Neuronal stem cell (in vitro differentiated cells): ENCODE measurements around the gene PLCH2.
A peak's percentile ranks its signal among the peaks of the same experiment; 100 is the strongest.
"Not testable (repeated sequence)": the region's sequence is repeated elsewhere in the genome, so short reads cannot be mapped to it uniquely, and the experiment has no call there.

Experiments
- DNase-seq: peaks from one replicate; pipeline ENCODE4 v3.0.0-alpha.2; 2013; ENCODE audit warnings: low spot score
- H2AFZ ChIP-seq: one replicate; pipeline ENCODE4 v1.6.1; 2013; ENCODE audit warnings: mild to moderate bottlenecking, low read length, inconsistent platforms
- H2AK5ac ChIP-seq: 2 replicates; pipeline ENCODE4 v1.6.1; 2013; ENCODE audit warnings: low read depth, mild to moderate bottlenecking, inconsistent platforms, low read length, moderate library complexity, mixed read lengths
- H2BK120ac ChIP-seq: 2 replicates; pipeline ENCODE4 v1.6.1; 2013; ENCODE audit warnings: low read depth, mild to moderate bottlenecking, inconsistent platforms, low read length, moderate library complexity, mixed read lengths
- H2BK12ac ChIP-seq: one replicate; pipeline ENCODE4 v1.6.1; 2013; ENCODE audit warnings: low read length, inconsistent platforms
- H2BK15ac ChIP-seq: 2 replicates; pipeline ENCODE4 v1.6.1; 2013; ENCODE audit warnings: mild to moderate bottlenecking, low read length, inconsistent platforms, mixed read lengths
- H2BK5ac ChIP-seq: one replicate; pipeline ENCODE4 v1.6.1; 2013; ENCODE audit warnings: inconsistent platforms, mild to moderate bottlenecking, low read length, moderate library complexity
- H3K14ac ChIP-seq: one replicate; pipeline ENCODE4 v1.6.1; 2013; ENCODE audit warnings: low read length, inconsistent platforms
- H3K18ac ChIP-seq: 2 replicates; pipeline ENCODE4 v1.6.1; 2013; ENCODE audit warnings: low read length, inconsistent platforms
- H3K23ac ChIP-seq: 2 replicates; pipeline ENCODE4 v1.6.1; 2013; ENCODE audit warnings: low read depth, mild to moderate bottlenecking, mixed read lengths, low read length, inconsistent platforms; ENCODE audit not compliant: poor library complexity
- H3K27ac ChIP-seq: replicated peaks from 3 replicates; pipeline ENCODE4 v1.5.1; 2013; ENCODE audit warnings: low read length, inconsistent platforms
- H3K27me3 ChIP-seq, 3 experiments: 2 replicates each; pipeline ENCODE4 v1.6.1; 2013; ENCODE audit warnings: low read length in 3 of 3, mild to moderate bottlenecking in 2 of 3, inconsistent platforms in 1 of 3, low read depth in 1 of 3, mixed read lengths in 1 of 3, moderate library complexity in 1 of 3; ENCODE audit not compliant: control insufficient read depth in 3 of 3, insufficient read depth in 3 of 3
- H3K36me3 ChIP-seq, 2 donors: replicated peaks in 1 of 2; 2 replicates each; pipeline ENCODE4 v1.6.1; 2013; ENCODE audit warnings: low read length in 2 of 2; ENCODE audit not compliant: control insufficient read depth in 2 of 2, insufficient read depth in 2 of 2
- H3K4ac ChIP-seq: 2 replicates; pipeline ENCODE4 v1.6.1; 2013; ENCODE audit warnings: inconsistent platforms, mild to moderate bottlenecking, low read length, moderate library complexity
- H3K4me1 ChIP-seq, 2 donors: 1 replicate in 1 of 2; 2 replicates in 1 of 2; pipeline ENCODE4 v1.6.1; 2013; ENCODE audit warnings: low read length in 2 of 2, low read depth in 1 of 2; ENCODE audit not compliant: control insufficient read depth in 2 of 2, insufficient read depth in 1 of 2
- H3K4me2 ChIP-seq: one replicate; pipeline ENCODE4 v1.6.1; 2013; ENCODE audit warnings: mild to moderate bottlenecking, low read length, inconsistent platforms; ENCODE audit not compliant: insufficient read depth, poor library complexity, severe bottlenecking
- H3K4me3 ChIP-seq, 2 donors: 2 replicates each; pipeline ENCODE4 v1.5.1; 2013; ENCODE audit warnings: low read length in 2 of 2, mild to moderate bottlenecking in 2 of 2, inconsistent platforms in 1 of 2, moderate library complexity in 1 of 2
- H3K79me1 ChIP-seq: one replicate; pipeline ENCODE4 v1.6.1; 2013; ENCODE audit warnings: low read depth, mild to moderate bottlenecking, inconsistent platforms, low read length, moderate library complexity
- H3K9ac ChIP-seq: one replicate; pipeline ENCODE4 v1.6.1; 2013; ENCODE audit warnings: mild to moderate bottlenecking, low read depth, low read length, inconsistent platforms; ENCODE audit not compliant: poor library complexity
- H3K9me3 ChIP-seq, 2 donors: replicated peaks in 1 of 2; 2 replicates each; pipeline versions ENCODE3 to v1.6.1; 2013; ENCODE audit warnings: low read length in 2 of 2, mild to moderate bottlenecking in 2 of 2, inconsistent platforms in 1 of 2, low read depth in 1 of 2, mixed read lengths in 1 of 2, moderate library complexity in 1 of 2; ENCODE audit not compliant: control insufficient read depth in 2 of 2, insufficient read depth in 1 of 2
- H4K8ac ChIP-seq: one replicate; pipeline ENCODE4 v1.6.1; 2013; ENCODE audit warnings: low read depth, mild to moderate bottlenecking, inconsistent platforms, low read length, moderate library complexity
- H4K91ac ChIP-seq: one replicate; pipeline ENCODE4 v1.6.1; 2013; ENCODE audit warnings: low read length, low read depth, mild to moderate bottlenecking, inconsistent platforms; ENCODE audit not compliant: poor library complexity
- WGBS, 2 donors: extraction: QIAGEN DNeasy Blood & Tissue Kit; methylation state at CpG; one replicate each; pipeline ENCODE4 v1.1.7; 2013; ENCODE audit warnings: missing lambda C conversion rate in 2 of 2, mixed read lengths in 1 of 2; ENCODE audit not compliant: insufficient read length in 2 of 2, insufficient replicate concordance in 1 of 2; ENCODE audit errors: extremely low coverage in 2 of 2; 5-methylcytosine and 5-hydroxymethylcytosine counted together

The PLCH2 gene

DNA sequence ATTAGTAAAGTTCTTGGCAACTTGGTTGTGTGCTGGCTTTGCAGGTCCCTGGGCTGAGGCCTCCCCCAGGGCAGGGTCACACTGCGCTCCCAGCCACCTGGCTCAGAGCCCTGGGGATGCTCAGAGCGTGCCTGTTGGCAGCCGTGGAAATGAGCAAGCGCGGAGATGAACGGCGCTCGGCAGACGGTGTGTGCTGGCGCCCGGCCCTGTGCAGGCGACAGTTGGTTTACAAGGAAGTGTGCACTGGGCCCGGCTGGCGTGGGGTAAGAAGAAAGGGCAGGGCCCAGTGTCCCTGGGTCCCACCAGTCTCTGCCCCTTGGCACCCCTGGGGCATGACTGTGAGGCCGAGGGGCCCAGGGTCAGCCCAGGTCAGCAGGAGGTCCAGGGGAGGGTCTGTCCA, 38.1 kb upstream of the PLCH2 start:
- Histone ChIP-seq H3K4me2 (no peak overlapping the region), H3K4me1 (peaks cover 4 to 5% of the 10 kb centered on the region in 2 donors), H3K14ac (peak overlapping the region; percentile 8), H3K36me3 (no peaks in the 10 kb centered on the region), H3K79me1 (peaks cover 4% of the 10 kb centered on the region), H2BK15ac (peak overlapping the region; percentile 92), H2BK12ac (peak overlapping the region; percentile 14), H3K4me3 (no peak overlapping the region), H4K8ac (no peak overlapping the region), H3K9me3 (no peaks in the 10 kb centered on the region), H3K9ac (peak overlapping the region; percentile 60), H4K91ac (no peak overlapping the region), H3K27ac (no peak overlapping the region), H2AK5ac (peak overlapping the region; percentile 97), H2BK5ac (peak overlapping the region; percentile 82), H2AFZ (no peak overlapping the region), H3K27me3 (peaks cover 0 to 79% (median 8%) of the 10 kb centered on the region in 3 experiments), H3K4ac (peak overlapping the region; percentile 37), H3K23ac (peak overlapping the region; percentile 89), H3K18ac (peak overlapping the region; percentile 80), H2BK120ac (peak overlapping the region; percentile 96)
- no peak for DNase-seq
- no CpG with 5 or more reads among the region's 15 CpGs for WGBS, 2 donors

DNA sequence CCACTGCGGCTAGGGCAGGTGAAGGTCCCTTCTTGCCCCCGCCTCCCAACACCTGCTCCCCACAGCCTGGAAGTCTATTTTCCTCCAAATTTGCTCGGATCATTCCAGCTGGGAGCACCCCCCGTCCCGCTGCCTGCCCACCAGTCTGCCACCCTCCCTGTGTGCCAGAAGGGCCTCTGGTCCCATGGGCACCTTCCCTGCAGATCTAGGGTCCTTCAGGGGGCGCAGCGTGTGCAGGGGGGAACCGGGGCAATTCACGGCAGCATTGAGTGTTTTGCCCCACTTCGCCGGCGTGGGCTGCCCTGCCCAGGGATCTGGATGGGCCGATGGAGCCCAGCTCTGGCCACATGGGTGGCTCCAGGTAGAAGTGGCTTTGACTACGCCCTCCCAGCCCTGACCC, 37.4 kb upstream of the PLCH2 start:
- H2BK5ac ChIP-seq: peak overlapping the region; percentile 82
- H3K4me3 ChIP-seq: no peak overlapping the region
- peak overlapping the region; percentile 89 for H3K23ac ChIP-seq
- DNase-seq: no peak
- H2AK5ac ChIP-seq: peak overlapping the region; percentile 97
- H2BK12ac ChIP-seq: peak overlapping the region; percentile 14
- H3K9me3 ChIP-seq: no peaks in the 10 kb centered on the region
- H3K4me2 ChIP-seq: no peak overlapping the region
- peaks cover 3 to 5% of the 10 kb centered on the region in 2 donors for H3K4me1 ChIP-seq
- no peak overlapping the region for H3K4ac ChIP-seq
- peak overlapping the region; percentile 23 for H4K8ac ChIP-seq
- peaks cover 4% of the 10 kb centered on the region for H3K79me1 ChIP-seq
- no peak overlapping the region for H4K91ac ChIP-seq
- no CpG with 5 or more reads among the region's 14 CpGs for WGBS, 2 donors
- H2BK15ac ChIP-seq: peak overlapping the region; percentile 92
- H3K36me3 ChIP-seq: no peaks in the 10 kb centered on the region
- no peak overlapping the region for H3K27ac ChIP-seq
- H3K9ac ChIP-seq: peak overlapping the region; percentile 44
- H3K27me3 ChIP-seq: peaks cover 0 to 78% (median 10%) of the 10 kb centered on the region in 3 experiments
- peak overlapping the region; percentile 80 for H3K18ac ChIP-seq
- H2BK120ac ChIP-seq: peak overlapping the region; percentile 96
- no peak overlapping the region for H2AFZ ChIP-seq
- peak overlapping the region; percentile 56 for H3K14ac ChIP-seq

DNA sequence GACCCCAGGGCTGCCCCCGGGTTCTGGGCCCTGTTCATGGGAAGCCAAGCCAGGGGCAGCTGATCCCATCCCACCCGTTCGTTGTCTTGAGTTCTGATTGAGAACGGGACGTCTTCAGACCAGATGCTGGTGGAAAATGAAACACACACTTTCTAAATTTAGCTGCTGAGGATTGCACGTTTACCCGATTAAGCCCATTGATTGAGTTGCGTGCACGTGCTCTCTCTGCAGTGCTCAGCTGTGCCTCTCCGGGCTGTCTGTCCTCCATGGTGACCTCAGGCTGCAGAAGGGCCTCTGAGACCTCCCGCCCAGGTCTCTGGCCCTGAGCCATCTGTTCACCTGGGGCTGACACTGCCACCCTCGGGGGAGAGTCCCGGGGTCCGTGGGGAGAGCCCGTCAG, 36.7 kb upstream of the PLCH2 start:
- H2AK5ac ChIP-seq: peak overlapping the region; percentile 90
- no peak overlapping the region for H4K91ac ChIP-seq
- DNase-seq: no peak
- no peaks in the 10 kb centered on the region for H3K9me3 ChIP-seq
- peak overlapping the region; percentile 82 for H3K14ac ChIP-seq
- no peak overlapping the region for H2BK12ac ChIP-seq
- no peak overlapping the region for H3K9ac ChIP-seq
- H4K8ac ChIP-seq: no peak overlapping the region
- H2AFZ ChIP-seq: no peak overlapping the region
- H3K18ac ChIP-seq: peak overlapping the region; percentile 38
- peak overlapping the region; percentile 55 for H3K23ac ChIP-seq
- H3K27me3 ChIP-seq: peaks cover 0 to 77% (median 14%) of the 10 kb centered on the region in 3 experiments
- no peaks in the 10 kb centered on the region for H3K36me3 ChIP-seq
- H3K79me1 ChIP-seq: peaks cover 6% of the 10 kb centered on the region
- H2BK120ac ChIP-seq: no peak overlapping the region
- no CpG with 5 or more reads among the region's 15 CpGs for WGBS, 2 donors
- H3K4me2 ChIP-seq: no peak overlapping the region
- H3K27ac ChIP-seq: no peak overlapping the region
- no peak overlapping the region for H3K4me3 ChIP-seq
- H3K4me1 ChIP-seq: peaks cover 3 to 9% of the 10 kb centered on the region in 2 donors
- peak overlapping the region; percentile 96 for H2BK5ac ChIP-seq
- H3K4ac ChIP-seq: no peak overlapping the region
- H2BK15ac ChIP-seq: peak overlapping the region; percentile 98

DNA sequence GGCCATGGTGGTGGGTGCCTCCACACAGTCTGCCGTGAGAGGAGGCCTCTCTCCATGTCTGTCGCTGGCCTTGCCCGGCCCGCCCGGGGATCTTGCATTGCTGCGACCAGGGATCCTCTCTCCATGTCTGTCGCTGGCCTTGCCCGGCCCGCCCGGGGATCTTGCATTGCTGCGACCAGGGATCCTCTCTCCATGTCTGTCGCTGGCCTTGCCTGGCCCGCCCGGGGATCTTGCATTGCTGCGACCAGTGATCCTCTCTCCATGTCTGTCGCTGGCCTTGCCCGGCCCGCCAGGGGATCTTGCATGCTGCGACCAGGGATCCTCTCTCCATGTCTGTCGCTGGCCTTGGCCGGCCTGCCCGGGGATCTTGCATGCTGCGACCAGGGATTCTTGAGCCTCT, 35.7 kb upstream of the PLCH2 start:
- H3K79me1 ChIP-seq, H2BK120ac ChIP-seq, H3K18ac ChIP-seq, H4K8ac ChIP-seq, H3K9me3 ChIP-seq, DNase-seq, H3K27ac ChIP-seq, H3K4me2 ChIP-seq, H3K9ac ChIP-seq, H3K4me3 ChIP-seq, H3K4ac ChIP-seq, H3K36me3 ChIP-seq, H2BK12ac ChIP-seq, H3K23ac ChIP-seq, H2AFZ ChIP-seq, H3K14ac ChIP-seq, H2BK15ac ChIP-seq: not testable (repeated sequence)
- H2BK5ac ChIP-seq: peak overlapping the region; percentile 66
- peak overlapping the region; percentile 90 for H2AK5ac ChIP-seq
- peak overlapping the region; percentile 22 for H4K91ac ChIP-seq
- H3K4me1 ChIP-seq: peaks cover 3 to 18% of the 10 kb centered on the region in 2 donors
- WGBS, 2 donors: no CpG with 5 or more reads among the region's 23 CpGs
- H3K27me3 ChIP-seq: peaks cover 0 to 77% (median 16%) of the 10 kb centered on the region in 3 experiments
